ENCODE results near the gene ARHGAP32. TPM values are rescaled to one million over a fixed set of nuclear protein-coding genes. Genes with fewer than 3 reads are reported as not detected.

ARHGAP32 gene
- total RNA-seq, 1 experiment from 2014 or later: 22.0 TPM

GRCh38 chr11:128946648-128947047, 245.5 kb downstream of the ARHGAP32 start:
- no peak overlapping the region for H3K14ac ChIP-seq (ENCODE audit: insufficient read depth, low read length)
- no peaks in the 10 kb centered on the region for H3K23me2 ChIP-seq (ENCODE audit: insufficient read length, low read depth, low read length, poor library complexity, severe bottlenecking)
- H2BK12ac ChIP-seq (ENCODE audit: insufficient read length, low read depth, low read length): no peak overlapping the region
- no peak overlapping the region for H2BK20ac ChIP-seq (ENCODE audit: low read depth, low read length, poor library complexity, severe bottlenecking)
- no peaks in the 10 kb centered on the region for H4K20me1 ChIP-seq (ENCODE audit: control insufficient read depth, insufficient read depth, insufficient read length)
- H3K4me3 Mint-ChIP-seq: no peak overlapping the region
- H2AK5ac ChIP-seq (ENCODE audit: insufficient read length, low read length): no peak overlapping the region
- H3K56ac ChIP-seq (ENCODE audit: insufficient read length, low read depth, low read length): no peak overlapping the region
- H4K91ac ChIP-seq (ENCODE audit: insufficient read length, low read depth, low read length): no peak overlapping the region
- no peaks in the 10 kb centered on the region; a peak in 2 of 4 replicates for H3K4me1 Mint-ChIP-seq
- no peaks in the 10 kb centered on the region for H3K79me1 ChIP-seq (ENCODE audit: insufficient read depth, low read depth, low read length, poor library complexity, severe bottlenecking)
- no peak overlapping the region for H3K27ac ChIP-seq (ENCODE audit: insufficient read length, low read depth, low read length)
- no peak overlapping the region for H3K4ac ChIP-seq (ENCODE audit: low read depth, low read length)
- no peak overlapping the region for H3T11ph ChIP-seq (ENCODE audit: low read length)
- no peaks in the 10 kb centered on the region for H3K79me2 ChIP-seq (ENCODE audit: insufficient read depth, low read length)
- no peaks in the 10 kb centered on the region for H3K9me3 ChIP-seq (ENCODE audit: control insufficient read depth, low read depth, low read length)
- no peak overlapping the region for H2BK120ac ChIP-seq (ENCODE audit: low read depth, low read length, poor library complexity, severe bottlenecking)
- H3K27me3 Mint-ChIP-seq (ENCODE audit: low read depth): peaks cover 19% of the 10 kb centered on the region
- H3K36me3 Mint-ChIP-seq (ENCODE audit: insufficient read depth in 1 of 3, low read depth in 3 of 3): no peaks in the 10 kb centered on the region; a peak in 1 of 7 replicates
- H2AFZ ChIP-seq (ENCODE audit: low read length): no peak overlapping the region
- no peak overlapping the region for H3K4me2 ChIP-seq (ENCODE audit: insufficient read depth, insufficient read length, low read length)
- H3K23ac ChIP-seq (ENCODE audit: insufficient read length, low read depth, low read length): no peak overlapping the region
- H3K9ac ChIP-seq (ENCODE audit: extremely low read depth, insufficient read length, low read length): no peak overlapping the region
- H3K18ac ChIP-seq (ENCODE audit: insufficient read length, low read depth, low read length): no peak overlapping the region
- no peak overlapping the region for H2BK15ac ChIP-seq (ENCODE audit: low read depth, low read length)
- DNase-seq: no peak
- TF ChIP-seq, protein P1, sequence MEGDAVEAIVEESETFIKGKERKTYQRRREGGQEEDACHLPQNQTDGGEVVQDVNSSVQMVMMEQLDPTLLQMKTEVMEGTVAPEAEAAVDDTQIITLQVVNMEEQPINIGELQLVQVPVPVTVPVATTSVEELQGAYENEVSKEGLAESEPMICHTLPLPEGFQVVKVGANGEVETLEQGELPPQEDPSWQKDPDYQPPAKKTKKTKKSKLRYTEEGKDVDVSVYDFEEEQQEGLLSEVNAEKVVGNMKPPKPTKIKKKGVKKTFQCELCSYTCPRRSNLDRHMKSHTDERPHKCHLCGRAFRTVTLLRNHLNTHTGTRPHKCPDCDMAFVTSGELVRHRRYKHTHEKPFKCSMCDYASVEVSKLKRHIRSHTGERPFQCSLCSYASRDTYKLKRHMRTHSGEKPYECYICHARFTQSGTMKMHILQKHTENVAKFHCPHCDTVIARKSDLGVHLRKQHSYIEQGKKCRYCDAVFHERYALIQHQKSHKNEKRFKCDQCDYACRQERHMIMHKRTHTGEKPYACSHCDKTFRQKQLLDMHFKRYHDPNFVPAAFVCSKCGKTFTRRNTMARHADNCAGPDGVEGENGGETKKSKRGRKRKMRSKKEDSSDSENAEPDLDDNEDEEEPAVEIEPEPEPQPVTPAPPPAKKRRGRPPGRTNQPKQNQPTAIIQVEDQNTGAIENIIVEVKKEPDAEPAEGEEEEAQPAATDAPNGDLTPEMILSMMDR (conservative IDR thresholded peaks at IDR 0.05): no peak
- H3K9me3 Mint-ChIP-seq: no peaks in the 10 kb centered on the region; a peak in 1 of 5 replicates
- no peak overlapping the region for H4K5ac ChIP-seq (ENCODE audit: insufficient read length, low read depth, low read length)
- no peak overlapping the region for H2BK5ac ChIP-seq (ENCODE audit: insufficient read length, low read length)
- H3K27me3 ChIP-seq (ENCODE audit: insufficient read depth, low read length): no peaks in the 10 kb centered on the region; the same call in 1 of the 2 replicates
- no peak overlapping the region; a peak in 1 of 7 replicates for H3K27ac Mint-ChIP-seq
- no peaks in the 10 kb centered on the region for H3K4me1 ChIP-seq (ENCODE audit: insufficient read depth, low read length)
- H4K8ac ChIP-seq (replicated peaks; ENCODE audit: insufficient read length, low read depth, low read length): no peak overlapping the region
- WGBS (ENCODE audit: extremely low coverage, insufficient read length, low lambda C conversion rate): no CpG with 5 or more reads among the region's 2 CpGs
